Heart left ventricle (tissue), 16 donors: ENCODE data around the gene LY9. TPM values are rescaled to one million over a fixed set of nuclear protein-coding genes. Genes with fewer than 3 reads are reported as not detected.

ENCODE experiments used
- ATAC-seq, 4 donors: fragments of 200-7000 bp; cut with Tn5 transposase; one replicate each; pipeline ENCODE4 v1.9.1; 2020 to 2022; ENCODE audit warnings: moderate library complexity in 4 of 4, mild to moderate bottlenecking in 3 of 4, moderate number of reproducible peaks in 1 of 4
- DNase-seq, 5 donors: peaks; one replicate each; pipeline ENCODE4 v3.0.0-alpha.2; 2020
- H3K27ac ChIP-seq, 12 donors: fragments of 200-600 bp; sonication (generic) in 4 of 12; one replicate each; pipeline versions ENCODE4 v1.5.0 to v1.8.0; 2016 to 2022; ENCODE audit warnings: mild to moderate bottlenecking in 2 of 12
- H3K27me3 ChIP-seq, 9 donors: fragments of 200-600 bp; sonication (generic) in 2 of 9; one replicate each; pipeline versions ENCODE4 v1.5.1 to v1.8.0; 2016 to 2022; ENCODE audit warnings: mild to moderate bottlenecking in 3 of 9
- H3K36me3 ChIP-seq, 9 donors: fragments of 200-600 bp; sonication (generic) in 2 of 9; one replicate each; pipeline versions ENCODE4 v1.5.0 to v1.8.0; 2018 to 2022; ENCODE audit warnings: mild to moderate bottlenecking in 2 of 9
- H3K4me1 ChIP-seq, 12 donors: fragments of 200-600 bp; sonication (generic) in 4 of 12; one replicate each; pipeline versions ENCODE4 v1.5.0 to v1.8.0; 2016 to 2022; ENCODE audit warnings: mild to moderate bottlenecking in 3 of 12
- H3K4me3 ChIP-seq, 12 donors: fragments of 200-600 bp; sonication (generic) in 4 of 12; one replicate each; pipeline versions ENCODE4 v1.5.0 to v1.8.0; 2017 to 2022; ENCODE audit warnings: mild to moderate bottlenecking in 9 of 12, moderate library complexity in 4 of 12
- H3K9me3 ChIP-seq, 12 donors: fragments of 200-600 bp; sonication (generic) in 4 of 12; one replicate each; pipeline versions ENCODE4 v1.5.0 to v1.8.0; 2016 to 2022; ENCODE audit warnings: mild to moderate bottlenecking in 1 of 12
- POLR2A ChIP-seq, 2 donors: fragments of 450-650 bp; IDR thresholded peaks; one replicate each; pipeline ENCODE4 v1.6.1; 2017; ENCODE audit warnings: antibody characterized with exemption in 2 of 2, mild to moderate bottlenecking in 2 of 2, moderate library complexity in 2 of 2
- WGBS, 4 donors: extraction: QIAGEN DNeasy Blood & Tissue Kit in 2 of 4; methylation state at CpG; one replicate each; pipeline versions ENCODE4 v1.1.5 to v1.1.7; 2013 to 2018; 5-methylcytosine and 5-hydroxymethylcytosine counted together
- intact Hi-C, 10 donors: fragments of 100-400 bp; cut with DNase I; formaldehyde crosslinking; loops; one replicate each; pipeline versions ENCODE4 v1.11.1 to v1.14.2; 2022
- polyA plus RNA-seq, 2 donors: library from polyadenylated mRNA; stranded (reverse); fragments of 200-250 nt; gene quantifications; one replicate each; pipeline ENCODE4 v1.2.3, GENCODE V29; 2013
- total RNA-seq, 9 donors: library from RNA; depleted of rRNA in 2 of 9; stranded (reverse); fragments of >200 nt in 2 of 9; fragmentation: NEBNext Ultra II Directional in 3 of 9; extraction: Animal tissue kit (Norgen Biotek cat#: 25700) in 3 of 9; gene quantifications; one replicate each; pipeline versions ENCODE4 v1.1.0 to v1.2.4, GENCODE V29; 2016 to 2023
- TF ChIP-seq, protein P1 (sequence below), 12 donors: fragments of 200-600 bp; sonication (generic) in 4 of 12; IDR thresholded peaks; one replicate each; pipeline versions ENCODE4 v1.5.0 to v1.8.0; 2018 to 2022; ENCODE audit warnings: antibody characterized with exemption in 12 of 12, mild to moderate bottlenecking in 5 of 12
- donor health status: ischemic (EF 13 %, LVEDD 7.1; RV severe dilation, severe dysfunction).
- donor health status: healthy with polysubstance abuse.
- donor health status: DM: no; HTN: yes; CAD: no.
- donor health status: DM: no; HTN: no; CAD: no.
- donor health status: ischemic (EF 25% LVEDD 6.9; RV normal size, moderate dysfunction).
- donor health status: ischemic (EF 25% LVEDD 5.7; RV mildly dilated, moderate dysfunction).
- donor health status: healthy.
- donor health status: DM: yes; HTN: yes; CAD: no.
- donor health status: ischemic (EF 35%, LVEDD 5.7; RV mildly dilated, moderate dysfunction).
- donor health status: nonischemic (EF 11% LVEDD 7.7; RV severe dilation, severe dysfunction).
- donor health status: DM: yes; HTN: yes; CAD: no.
- donor health status: PGD.
- donor health status: ischemic (EF 29% LVEDD 5.4; RV normal size, mild dysfunction).
- donor health status: nonischemic (EF 23%, LVEDD 6.1; RV moderate dilation, normal function).

Gene LY9
- total and polyA plus RNA-seq, 11 donors = 0.06 to 2.5 (median 0.33) TPM; not detected in 5

GRCh38 chr1:160818207-160818937, 22.4 kb downstream of the LY9 start:
- Histone ChIP-seq H3K4me1 (no peaks in the 10 kb centered on the region), H3K4me3 (no peak overlapping the region), H3K27ac (no peak overlapping the region), H3K27me3 (peaks cover 0 to 15% (median 0%) of the 10 kb centered on the region in 9 donors), H3K36me3 (no peaks in the 10 kb centered on the region), H3K9me3 (no peaks in the 10 kb centered on the region)
- TF ChIP-seq POLR2A (IDR thresholded peaks at IDR 0.05) = no peak
- TF ChIP-seq, protein P1, sequence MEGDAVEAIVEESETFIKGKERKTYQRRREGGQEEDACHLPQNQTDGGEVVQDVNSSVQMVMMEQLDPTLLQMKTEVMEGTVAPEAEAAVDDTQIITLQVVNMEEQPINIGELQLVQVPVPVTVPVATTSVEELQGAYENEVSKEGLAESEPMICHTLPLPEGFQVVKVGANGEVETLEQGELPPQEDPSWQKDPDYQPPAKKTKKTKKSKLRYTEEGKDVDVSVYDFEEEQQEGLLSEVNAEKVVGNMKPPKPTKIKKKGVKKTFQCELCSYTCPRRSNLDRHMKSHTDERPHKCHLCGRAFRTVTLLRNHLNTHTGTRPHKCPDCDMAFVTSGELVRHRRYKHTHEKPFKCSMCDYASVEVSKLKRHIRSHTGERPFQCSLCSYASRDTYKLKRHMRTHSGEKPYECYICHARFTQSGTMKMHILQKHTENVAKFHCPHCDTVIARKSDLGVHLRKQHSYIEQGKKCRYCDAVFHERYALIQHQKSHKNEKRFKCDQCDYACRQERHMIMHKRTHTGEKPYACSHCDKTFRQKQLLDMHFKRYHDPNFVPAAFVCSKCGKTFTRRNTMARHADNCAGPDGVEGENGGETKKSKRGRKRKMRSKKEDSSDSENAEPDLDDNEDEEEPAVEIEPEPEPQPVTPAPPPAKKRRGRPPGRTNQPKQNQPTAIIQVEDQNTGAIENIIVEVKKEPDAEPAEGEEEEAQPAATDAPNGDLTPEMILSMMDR (IDR thresholded peaks at IDR 0.05) = no peak
- 64 to 67% (median 67%) methylated on average over 9 of the region's 9 CpGs for WGBS, 4 donors
- intact Hi-C loops = no loop called here
- ATAC-seq = no peak
- DNase-seq = no peak

- TF ChIP-seq, protein P1 (IDR thresholded peaks at IDR 0.05) = no peak
- no peak for TF ChIP-seq POLR2A (IDR thresholded peaks at IDR 0.05)
- Histone ChIP-seq H3K36me3 (no peaks in the 10 kb centered on the region), H3K4me3 (no peak overlapping the region), H3K27me3 (peaks cover 0 to 15% (median 0%) of the 10 kb centered on the region in 9 donors), H3K4me1 (no peaks in the 10 kb centered on the region), H3K27ac (no peak overlapping the region), H3K9me3 (no peaks in the 10 kb centered on the region)
- DNase-seq (no peak), ATAC-seq (no peak)
- WGBS, 4 donors = 63 to 81% (median 76%) methylated on average over 3 of the region's 3 CpGs
- intact Hi-C loops = no loop called here
Observed at GRCh38 chr1:160819186-160819585, 23.2 kb downstream of the LY9 start.

DNA sequence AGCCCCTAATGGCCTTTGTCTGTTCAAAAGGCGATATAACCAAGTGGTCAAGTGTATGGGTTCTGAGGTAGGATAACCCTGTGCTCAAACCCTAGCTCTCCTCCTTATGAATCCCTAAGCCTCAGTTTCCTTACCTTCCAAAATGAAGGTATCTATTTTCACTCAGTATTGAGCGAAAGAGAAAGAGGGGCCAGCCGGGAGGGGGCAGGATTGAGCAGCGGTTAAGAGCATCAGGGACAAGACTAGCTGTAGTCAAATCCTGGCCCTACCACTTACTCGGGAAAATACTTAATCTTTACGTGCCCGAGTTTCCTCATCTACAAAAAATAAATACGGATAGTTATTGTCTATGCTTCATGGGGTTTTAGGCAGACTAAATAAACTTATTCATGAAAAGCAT, 25.7 kb downstream of the LY9 start:
- Histone ChIP-seq H3K27ac (no peak overlapping the region), H3K4me3 (no peak overlapping the region), H3K4me1 (no peaks in the 10 kb centered on the region), H3K36me3 (no peaks in the 10 kb centered on the region), H3K27me3 (peaks cover 0 to 8% (median 0%) of the 10 kb centered on the region in 9 donors), H3K9me3 (no peaks in the 10 kb centered on the region)
- WGBS, 4 donors = 78 to 81% (median 78%) methylated on average over 8 of the region's 8 CpGs
- DNase-seq = no peak
- ATAC-seq = no peak
- no peak for TF ChIP-seq POLR2A (IDR thresholded peaks at IDR 0.05)
- TF ChIP-seq, protein P1 (IDR thresholded peaks at IDR 0.05) = no peak
- intact Hi-C loops = loop anchor here in 1 of 10 donors (10.0 kb wide), 1 partner anchor 147 kb away; no protein-coding TSS in a partner anchor

DNA sequence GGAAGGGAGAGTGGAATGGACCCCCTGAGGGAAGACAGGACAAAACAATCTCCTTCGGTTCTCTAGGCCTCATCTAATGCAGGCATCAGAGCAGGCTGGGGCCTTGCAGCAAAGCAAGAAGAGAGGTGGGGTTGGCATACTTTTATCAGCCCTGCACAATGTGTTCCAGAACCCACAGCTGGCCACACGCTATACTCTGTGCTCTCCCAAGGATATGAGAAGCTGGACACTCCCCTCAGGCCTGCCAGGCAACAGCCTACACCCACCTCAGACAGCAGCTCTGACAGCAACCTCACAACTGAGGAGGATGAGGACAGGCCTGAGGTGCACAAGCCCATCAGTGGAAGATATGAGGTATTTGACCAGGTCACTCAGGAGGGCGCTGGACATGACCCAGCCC, 27.3 kb downstream of the LY9 start:
- intact Hi-C loops = loop anchor here in 1 of 10 donors (10.0 kb wide), 1 partner anchor 148 kb away; no protein-coding TSS in a partner anchor
- H3K9me3 ChIP-seq = no peaks in the 10 kb centered on the region
- no peak overlapping the region for H3K4me3 ChIP-seq
- H3K36me3 ChIP-seq = no peaks in the 10 kb centered on the region
- H3K4me1 ChIP-seq = no peaks in the 10 kb centered on the region
- TF ChIP-seq, protein P1 (IDR thresholded peaks at IDR 0.05) = no peak
- no peak for TF ChIP-seq POLR2A (IDR thresholded peaks at IDR 0.05)
- 70 to 90% (median 78%) methylated on average over 2 to 3 of the region's 3 CpGs for WGBS, 4 donors
- no peak overlapping the region for H3K27ac ChIP-seq
- DNase-seq (no peak), ATAC-seq (no peak)
- H3K27me3 ChIP-seq = peaks cover 0 to 5% (median 0%) of the 10 kb centered on the region in 9 donors
